ENCODE data around the gene MSI2.

Gene MSI2

GRCh38 chr17:57289130-57289529, 32.8 kb downstream of the MSI2 start:
- Histone ChIP-seq H3K27ac (ENCODE audit: low read depth, low read length) (no peak overlapping the region), H3K36me3 (ENCODE audit: control insufficient read depth, low read length) (peaks cover 85% of the 10 kb centered on the region), H3K4me2 (ENCODE audit: low read length) (no peak overlapping the region), H4K20me1 (ENCODE audit: control insufficient read depth, insufficient read depth, low read depth, low read length) (peaks cover 6% of the 10 kb centered on the region; the same call in 1 of the 2 replicates), H3K9me2 (replicated peaks; ENCODE audit: control insufficient read depth, low read length) (no peaks in the 10 kb centered on the region), H3K4me1 (ENCODE audit: control insufficient read depth, low read length) (peaks cover 23% of the 10 kb centered on the region), H3F3A (ENCODE audit: control insufficient read depth, insufficient read depth) (no peaks in the 10 kb centered on the region), H3K4me3 (ENCODE audit: low read length) (no peak overlapping the region), H3K27me3 (ENCODE audit: control insufficient read depth, low read length) (no peaks in the 10 kb centered on the region), H3K9me3 (ENCODE audit: control insufficient read depth, insufficient read depth, low read length) (no peaks in the 10 kb centered on the region), H3K79me2 (ENCODE audit: control insufficient read depth, low read length) (peaks cover 93% of the 10 kb centered on the region)
- TF ChIP-seq CTCF (IDR thresholded peaks at IDR 0.05; ENCODE audit: low read depth, low read length, poor library complexity, severe bottlenecking) (no peak), EZH2phosphoT487 (IDR thresholded peaks at IDR 0.05; ENCODE audit: borderline replicate concordance, low read length) (no peak)

- Histone ChIP-seq H3K9me2 (replicated peaks; ENCODE audit: control insufficient read depth, low read length) (no peaks in the 10 kb centered on the region), H3K79me2 (ENCODE audit: control insufficient read depth, low read length) (peaks cover 93% of the 10 kb centered on the region), H3K4me2 (ENCODE audit: low read length) (no peak overlapping the region), H3K27me3 (ENCODE audit: control insufficient read depth, low read length) (no peaks in the 10 kb centered on the region), H4K20me1 (ENCODE audit: control insufficient read depth, insufficient read depth, low read depth, low read length) (peaks cover 3% of the 10 kb centered on the region; the same call in 1 of the 2 replicates), H3F3A (ENCODE audit: control insufficient read depth, insufficient read depth) (no peaks in the 10 kb centered on the region), H3K4me3 (ENCODE audit: low read length) (no peak overlapping the region), H3K36me3 (ENCODE audit: control insufficient read depth, low read length) (peaks cover 86% of the 10 kb centered on the region), H3K27ac (ENCODE audit: low read depth, low read length) (no peak overlapping the region), H3K4me1 (ENCODE audit: control insufficient read depth, low read length) (peaks cover 19% of the 10 kb centered on the region), H3K9me3 (ENCODE audit: control insufficient read depth, insufficient read depth, low read length) (no peaks in the 10 kb centered on the region)
- TF ChIP-seq CTCF (IDR thresholded peaks at IDR 0.05; ENCODE audit: low read depth, low read length, poor library complexity, severe bottlenecking) (no peak), EZH2phosphoT487 (IDR thresholded peaks at IDR 0.05; ENCODE audit: borderline replicate concordance, low read length) (no peak)
These were observed 33.3 kb downstream of the MSI2 start for GRCh38 chr17:57289613-57290012.

GRCh38 chr17:57290981-57291380, 34.7 kb downstream of the MSI2 start:
- Histone ChIP-seq H3K9me3 (ENCODE audit: control insufficient read depth, insufficient read depth, low read length) (no peaks in the 10 kb centered on the region), H3K36me3 (ENCODE audit: control insufficient read depth, low read length) (peaks cover 89% of the 10 kb centered on the region), H3K79me2 (ENCODE audit: control insufficient read depth, low read length) (peaks cover 91% of the 10 kb centered on the region), H3K4me1 (ENCODE audit: control insufficient read depth, low read length) (peaks cover 5% of the 10 kb centered on the region), H4K20me1 (ENCODE audit: control insufficient read depth, insufficient read depth, low read depth, low read length) (no peaks in the 10 kb centered on the region), H3K27me3 (ENCODE audit: control insufficient read depth, low read length) (no peaks in the 10 kb centered on the region), H3K9me2 (replicated peaks; ENCODE audit: control insufficient read depth, low read length) (no peaks in the 10 kb centered on the region), H3K27ac (ENCODE audit: low read depth, low read length) (no peak overlapping the region), H3K4me3 (ENCODE audit: low read length) (no peak overlapping the region), H3F3A (ENCODE audit: control insufficient read depth, insufficient read depth) (no peaks in the 10 kb centered on the region), H3K4me2 (ENCODE audit: low read length) (no peak overlapping the region)
- no peak for TF ChIP-seq EZH2phosphoT487 (IDR thresholded peaks at IDR 0.05; ENCODE audit: borderline replicate concordance, low read length)
- TF ChIP-seq CTCF (IDR thresholded peaks at IDR 0.05; ENCODE audit: low read depth, low read length, poor library complexity, severe bottlenecking) = no peak

Data from DOHH2 (cell line).